GM19395 (cell line): Measurements from ENCODE around the gene ALK.

ENCODE experiments used
- ATAC-seq: cut with Tn5 transposase; IDR thresholded peaks from one replicate; pipeline ENCODE4 v1.9.1; 2021; ENCODE audit warnings: mild to moderate bottlenecking, moderate library complexity; ENCODE audit not compliant: unreplicated experiment

Gene ALK

GRCh38 chr2:29921560-29921915 is at the start of gene ALK:
Gene ALK (minus strand): TSS chr2:29921586. CDS start chr2:29920659, 927 bp downstream.
- no peak for ATAC-seq

- ATAC-seq, result no peak
These were observed 44.9 kb upstream of the ALK start for GRCh38 chr2:29966266-29966665.

- no peak for ATAC-seq
These were observed 42.7 kb upstream of the ALK start for GRCh38 chr2:29963972-29964570.

GRCh38 chr2:29962922-29963321 is 41.5 kb upstream of the ALK start:
- no peak for ATAC-seq

- no peak for ATAC-seq
These were observed 32.9 kb upstream of the ALK start for GRCh38 chr2:29954316-29954715.

- ATAC-seq, result no peak
These were observed 31.6 kb upstream of the ALK start for GRCh38 chr2:29952973-29953372.

GRCh38 chr2:29951576-29951975 is 30.2 kb upstream of the ALK start:
- ATAC-seq, result no peak

GRCh38 chr2:29950481-29950880 is 29.1 kb upstream of the ALK start:
- no peak for ATAC-seq

- no peak for ATAC-seq
These were observed 27.7 kb upstream of the ALK start for GRCh38 chr2:29949042-29949441.

GRCh38 chr2:29946505-29946904 is 25.1 kb upstream of the ALK start:
- no peak for ATAC-seq

GRCh38 chr2:29942711-29943110 is 21.3 kb upstream of the ALK start:
- ATAC-seq, result no peak

GRCh38 chr2:29940706-29941105 is 19.3 kb upstream of the ALK start:
- no peak for ATAC-seq

- ATAC-seq, result no peak
These were observed 14.6 kb upstream of the ALK start for GRCh38 chr2:29936020-29936419.

GRCh38 chr2:29931818-29932217 is 10.4 kb upstream of the ALK start:
- no peak for ATAC-seq

GRCh38 chr2:29923110-29923721 is 1.8 kb upstream of the ALK start:
- no peak for ATAC-seq

GRCh38 chr2:29922605-29923004 is 1.2 kb upstream of the ALK start:
- no peak for ATAC-seq

GRCh38 chr2:29920631-29921559 is 491 bp downstream of the ALK start:
- no peak for ATAC-seq

GRCh38 chr2:29920130-29920577 is 1.2 kb downstream of the ALK start:
- ATAC-seq, result no peak

- ATAC-seq, result no peak
These were observed 2.4 kb downstream of the ALK start for GRCh38 chr2:29918941-29919340.

GRCh38 chr2:29917781-29918180 is 3.6 kb downstream of the ALK start:
- no peak for ATAC-seq

- no peak for ATAC-seq
These were observed 4.8 kb downstream of the ALK start for GRCh38 chr2:29916571-29916970.

- no peak for ATAC-seq
These were observed 10.4 kb downstream of the ALK start for GRCh38 chr2:29910960-29911359.
